ENCODE measurements around the gene WDR75.
"Not testable (repeated sequence)": the region's sequence is repeated elsewhere in the genome, so short reads cannot be mapped to it uniquely, and the experiment has no call there.

DNA sequence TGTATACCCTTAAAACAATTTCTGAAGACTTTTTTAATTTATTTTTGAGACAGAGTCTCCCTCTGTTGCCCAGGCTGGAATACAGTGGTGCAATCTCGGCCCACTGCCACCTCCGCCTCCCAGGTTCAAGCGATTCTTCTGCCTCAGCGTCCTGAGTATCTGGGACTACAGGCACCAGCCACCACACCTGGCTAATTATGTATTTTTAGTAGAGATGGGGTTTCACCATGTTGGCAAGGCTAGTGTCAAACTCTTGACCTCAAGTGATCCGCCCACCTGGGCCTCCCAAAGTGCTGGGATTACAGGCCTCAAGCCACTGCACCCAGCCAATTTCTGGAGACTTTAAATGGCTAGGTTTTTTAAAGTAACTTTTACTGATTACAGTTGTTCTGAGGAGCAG is 37.0 kb downstream of the WDR75 start:
- TF ChIP-seq, protein P1, sequence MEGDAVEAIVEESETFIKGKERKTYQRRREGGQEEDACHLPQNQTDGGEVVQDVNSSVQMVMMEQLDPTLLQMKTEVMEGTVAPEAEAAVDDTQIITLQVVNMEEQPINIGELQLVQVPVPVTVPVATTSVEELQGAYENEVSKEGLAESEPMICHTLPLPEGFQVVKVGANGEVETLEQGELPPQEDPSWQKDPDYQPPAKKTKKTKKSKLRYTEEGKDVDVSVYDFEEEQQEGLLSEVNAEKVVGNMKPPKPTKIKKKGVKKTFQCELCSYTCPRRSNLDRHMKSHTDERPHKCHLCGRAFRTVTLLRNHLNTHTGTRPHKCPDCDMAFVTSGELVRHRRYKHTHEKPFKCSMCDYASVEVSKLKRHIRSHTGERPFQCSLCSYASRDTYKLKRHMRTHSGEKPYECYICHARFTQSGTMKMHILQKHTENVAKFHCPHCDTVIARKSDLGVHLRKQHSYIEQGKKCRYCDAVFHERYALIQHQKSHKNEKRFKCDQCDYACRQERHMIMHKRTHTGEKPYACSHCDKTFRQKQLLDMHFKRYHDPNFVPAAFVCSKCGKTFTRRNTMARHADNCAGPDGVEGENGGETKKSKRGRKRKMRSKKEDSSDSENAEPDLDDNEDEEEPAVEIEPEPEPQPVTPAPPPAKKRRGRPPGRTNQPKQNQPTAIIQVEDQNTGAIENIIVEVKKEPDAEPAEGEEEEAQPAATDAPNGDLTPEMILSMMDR (conservative IDR thresholded peaks at IDR 0.05; ENCODE audit: low read length) = not testable (repeated sequence)
- not testable (repeated sequence) for TF ChIP-seq EZH2phosphoT487 (IDR thresholded peaks at IDR 0.05; ENCODE audit: borderline replicate concordance, low read depth, low read length)

Data from OCI-LY7 (cell line).